ENCODE measurements around the gene VIT.

DNA sequence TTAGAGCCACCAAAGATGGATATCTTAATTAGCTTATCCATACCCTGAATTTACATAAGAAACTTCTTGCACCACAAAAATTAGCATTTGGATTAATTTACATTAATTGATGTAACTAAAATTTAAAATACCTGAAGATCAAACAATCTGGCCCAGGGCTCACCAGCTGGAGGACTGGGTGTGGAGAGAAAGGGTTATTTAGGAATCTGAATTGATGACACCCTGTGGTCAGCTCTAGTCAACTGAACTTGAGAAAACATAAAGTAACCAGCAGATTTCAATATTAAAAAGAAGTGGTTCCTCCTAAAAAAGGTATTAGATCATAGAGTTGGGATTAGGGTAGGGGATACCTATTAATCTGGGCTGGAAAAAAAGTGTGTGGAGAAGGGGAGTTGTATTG lies 147.3 kb downstream of the VIT start:
- TF ChIP-seq, protein P1, sequence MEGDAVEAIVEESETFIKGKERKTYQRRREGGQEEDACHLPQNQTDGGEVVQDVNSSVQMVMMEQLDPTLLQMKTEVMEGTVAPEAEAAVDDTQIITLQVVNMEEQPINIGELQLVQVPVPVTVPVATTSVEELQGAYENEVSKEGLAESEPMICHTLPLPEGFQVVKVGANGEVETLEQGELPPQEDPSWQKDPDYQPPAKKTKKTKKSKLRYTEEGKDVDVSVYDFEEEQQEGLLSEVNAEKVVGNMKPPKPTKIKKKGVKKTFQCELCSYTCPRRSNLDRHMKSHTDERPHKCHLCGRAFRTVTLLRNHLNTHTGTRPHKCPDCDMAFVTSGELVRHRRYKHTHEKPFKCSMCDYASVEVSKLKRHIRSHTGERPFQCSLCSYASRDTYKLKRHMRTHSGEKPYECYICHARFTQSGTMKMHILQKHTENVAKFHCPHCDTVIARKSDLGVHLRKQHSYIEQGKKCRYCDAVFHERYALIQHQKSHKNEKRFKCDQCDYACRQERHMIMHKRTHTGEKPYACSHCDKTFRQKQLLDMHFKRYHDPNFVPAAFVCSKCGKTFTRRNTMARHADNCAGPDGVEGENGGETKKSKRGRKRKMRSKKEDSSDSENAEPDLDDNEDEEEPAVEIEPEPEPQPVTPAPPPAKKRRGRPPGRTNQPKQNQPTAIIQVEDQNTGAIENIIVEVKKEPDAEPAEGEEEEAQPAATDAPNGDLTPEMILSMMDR (IDR thresholded peaks at IDR 0.05; ENCODE audit: insufficient read depth, low read length), result no peak
- TF ChIP-seq POLR2AphosphoS5 (IDR thresholded peaks at IDR 0.05; ENCODE audit: low read depth) (no peak), GABPA (IDR thresholded peaks at IDR 0.05; ENCODE audit: low read depth) (no peak)

Measured in HL-60 (cell line).